Sigmoid colon (tissue), 7 donors: ENCODE data around the gene POU2F3. TPM values are rescaled to one million over a fixed set of nuclear protein-coding genes. Genes with fewer than 3 reads are reported as not detected.

Experiments
- DNase-seq: peaks from one replicate; pipeline ENCODE4 v3.0.0-alpha.2; 2019
- H3K27ac ChIP-seq, 4 donors: fragments of 200-600 bp; sonication (generic); one replicate each; pipeline ENCODE4 v1.5.1; 2016 to 2019; ENCODE audit warnings: mild to moderate bottlenecking in 1 of 4
- H3K27me3 ChIP-seq, 3 donors: fragments of 200-600 bp; sonication (generic); one replicate each; pipeline ENCODE4 v1.5.1; 2019; ENCODE audit warnings: mild to moderate bottlenecking in 1 of 3
- H3K36me3 ChIP-seq, 4 donors: fragments of 200-600 bp; sonication (generic); one replicate each; pipeline ENCODE4 v1.5.1; 2016 to 2019
- H3K4me1 ChIP-seq, 4 donors: fragments of 200-600 bp; sonication (generic); one replicate each; pipeline ENCODE4 v1.5.1; 2017 to 2019
- H3K4me3 ChIP-seq, 4 donors: fragments of 200-600 bp; sonication (generic); one replicate each; pipeline ENCODE4 v1.5.1; 2017 to 2019; ENCODE audit warnings: mild to moderate bottlenecking in 2 of 4, moderate library complexity in 1 of 4
- H3K9me3 ChIP-seq, 4 donors: fragments of 200-600 bp in 3 of 4; sonication (generic) in 3 of 4; one replicate each; pipeline versions ENCODE4 v1.5.1 to v1.6.1; 2013 to 2019
- EP300 ChIP-seq, 4 donors: sonication (generic); formaldehyde crosslinking; IDR thresholded peaks; one replicate each; pipeline ENCODE4 v1.6.1; 2017; ENCODE audit warnings: antibody characterized with exemption in 4 of 4
- POLR2A ChIP-seq, 2 donors: fragments of 450-650 bp; IDR thresholded peaks; one replicate each; pipeline ENCODE4 v1.6.1; 2016; ENCODE audit warnings: antibody characterized with exemption in 2 of 2, mild to moderate bottlenecking in 2 of 2, moderate library complexity in 2 of 2
- POLR2AphosphoS5 ChIP-seq, 4 donors: sonication (generic); formaldehyde crosslinking; IDR thresholded peaks; one replicate each; pipeline ENCODE4 v1.6.1; 2017; ENCODE audit warnings: antibody characterized with exemption in 4 of 4
- WGBS, 2 donors: extraction: QIAGEN DNeasy Blood & Tissue Kit; methylation state at CpG; one replicate each; pipeline ENCODE4 v1.1.7; 2013; 5-methylcytosine and 5-hydroxymethylcytosine counted together
- intact Hi-C: fragments of 100-400 bp; cut with DNase I; formaldehyde crosslinking; loops from one replicate; pipeline ENCODE4 v1.15.1; 2023
- polyA plus RNA-seq, 3 donors: library from polyadenylated mRNA; stranded (reverse); fragments of 200-250 nt; gene quantifications; one replicate each; pipeline ENCODE4 v1.2.3, GENCODE V29; 2013
- total RNA-seq, 4 donors: library from RNA; depleted of rRNA; stranded (reverse); fragments of >200 nt; gene quantifications; one replicate each; pipeline ENCODE4 v1.1.0, GENCODE V29; 2016
- TF ChIP-seq, protein P1 (sequence below), 4 experiments: fragments of 450-650 bp in 3 of 4; fragments of 200-600 bp in 1 of 4; IDR thresholded peaks; one replicate each; pipeline ENCODE4 v1.5.1; 2016 to 2019; ENCODE audit warnings: antibody characterized with exemption in 4 of 4, mild to moderate bottlenecking in 3 of 4, moderate library complexity in 2 of 4
- donor health status: healthy with polysubstance abuse.
- donor health status: Bipolar disorder and iron deficiency.
- donor health status: healthy.

POU2F3 gene
- total and polyA plus RNA-seq, 7 donors: 0.92 to 1.8 (median 1.3) TPM; not detected in 4

DNA sequence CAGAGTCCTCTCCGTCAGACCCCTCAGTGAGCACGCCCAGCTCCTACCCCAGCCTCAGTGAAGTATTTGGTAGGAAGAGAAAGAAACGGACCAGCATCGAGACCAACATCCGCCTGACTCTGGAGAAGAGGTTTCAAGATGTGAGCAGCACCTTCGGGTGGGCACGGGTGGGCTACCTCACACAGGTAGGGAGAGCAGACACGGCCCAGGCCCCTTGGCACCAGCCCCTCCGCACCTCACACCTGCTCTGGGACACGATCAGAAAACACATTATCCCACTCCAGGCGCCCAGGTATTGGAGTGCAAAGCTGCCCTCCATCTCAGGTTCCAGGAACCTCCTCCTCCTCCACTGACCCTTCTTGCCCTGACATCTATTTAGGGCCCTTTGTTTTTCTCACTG, 67.5 kb downstream of the POU2F3 start:
- H3K4me3 ChIP-seq: no peak overlapping the region
- WGBS, 2 donors: 94% methylated on average over 11 of the region's 11 CpGs
- H3K36me3 ChIP-seq: no peaks in the 10 kb centered on the region
- no peaks in the 10 kb centered on the region for H3K27me3 ChIP-seq
- no peak overlapping the region for H3K27ac ChIP-seq
- H3K4me1 ChIP-seq: no peaks in the 10 kb centered on the region
- no peaks in the 10 kb centered on the region for H3K9me3 ChIP-seq
- intact Hi-C loops: no loop called here
- DNase-seq: no peak
- TF ChIP-seq, protein P1, sequence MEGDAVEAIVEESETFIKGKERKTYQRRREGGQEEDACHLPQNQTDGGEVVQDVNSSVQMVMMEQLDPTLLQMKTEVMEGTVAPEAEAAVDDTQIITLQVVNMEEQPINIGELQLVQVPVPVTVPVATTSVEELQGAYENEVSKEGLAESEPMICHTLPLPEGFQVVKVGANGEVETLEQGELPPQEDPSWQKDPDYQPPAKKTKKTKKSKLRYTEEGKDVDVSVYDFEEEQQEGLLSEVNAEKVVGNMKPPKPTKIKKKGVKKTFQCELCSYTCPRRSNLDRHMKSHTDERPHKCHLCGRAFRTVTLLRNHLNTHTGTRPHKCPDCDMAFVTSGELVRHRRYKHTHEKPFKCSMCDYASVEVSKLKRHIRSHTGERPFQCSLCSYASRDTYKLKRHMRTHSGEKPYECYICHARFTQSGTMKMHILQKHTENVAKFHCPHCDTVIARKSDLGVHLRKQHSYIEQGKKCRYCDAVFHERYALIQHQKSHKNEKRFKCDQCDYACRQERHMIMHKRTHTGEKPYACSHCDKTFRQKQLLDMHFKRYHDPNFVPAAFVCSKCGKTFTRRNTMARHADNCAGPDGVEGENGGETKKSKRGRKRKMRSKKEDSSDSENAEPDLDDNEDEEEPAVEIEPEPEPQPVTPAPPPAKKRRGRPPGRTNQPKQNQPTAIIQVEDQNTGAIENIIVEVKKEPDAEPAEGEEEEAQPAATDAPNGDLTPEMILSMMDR (IDR thresholded peaks at IDR 0.05): no peak

- no peak for TF ChIP-seq POLR2AphosphoS5 (IDR thresholded peaks at IDR 0.05)
- no peak for TF ChIP-seq EP300 (IDR thresholded peaks at IDR 0.05)
- TF ChIP-seq, protein P1 (IDR thresholded peaks at IDR 0.05): no peak
- no peak for TF ChIP-seq POLR2A (IDR thresholded peaks at IDR 0.05)
These were observed 68.1 kb downstream of the POU2F3 start for GRCh38 chr11:120308081-120308480.

GRCh38 chr11:120310870-120311269, 70.9 kb downstream of the POU2F3 start:
- H3K9me3 ChIP-seq: no peaks in the 10 kb centered on the region
- TF ChIP-seq POLR2AphosphoS5 (IDR thresholded peaks at IDR 0.05) (no peak), EP300 (IDR thresholded peaks at IDR 0.05) (no peak), POLR2A (IDR thresholded peaks at IDR 0.05) (no peak)
- TF ChIP-seq, protein P1 (IDR thresholded peaks at IDR 0.05): no peak
- intact Hi-C loops: no loop called here
- no peaks in the 10 kb centered on the region for H3K4me1 ChIP-seq
- H3K36me3 ChIP-seq: no peaks in the 10 kb centered on the region
- H3K4me3 ChIP-seq: no peak overlapping the region
- no peaks in the 10 kb centered on the region for H3K27me3 ChIP-seq
- DNase-seq: no peak
- WGBS, 2 donors: 19 to 68% methylated on average over 3 of the region's 3 CpGs
- H3K27ac ChIP-seq: no peak overlapping the region

More at GRCh38 chr11:120308081-120308480, 68.1 kb downstream of the POU2F3 start:
- Histone ChIP-seq H3K9me3 (no peaks in the 10 kb centered on the region), H3K36me3 (no peaks in the 10 kb centered on the region), H3K4me3 (no peak overlapping the region), H3K27me3 (no peaks in the 10 kb centered on the region), H3K4me1 (no peaks in the 10 kb centered on the region), H3K27ac (no peak overlapping the region)
- intact Hi-C loops: no loop called here
- WGBS, 2 donors: 92 to 93% methylated on average over 7 of the region's 7 CpGs
- no peak for DNase-seq

- DNase-seq: no peak
- no peak overlapping the region for H3K4me3 ChIP-seq
- peaks cover 0 to 15% (median 12%) of the 10 kb centered on the region in 4 donors for H3K4me1 ChIP-seq
- TF ChIP-seq, protein P1 (IDR thresholded peaks at IDR 0.05): no peak
- TF ChIP-seq POLR2A (IDR thresholded peaks at IDR 0.05) (no peak), EP300 (IDR thresholded peaks at IDR 0.05) (no peak), POLR2AphosphoS5 (IDR thresholded peaks at IDR 0.05) (no peak)
- intact Hi-C loops: no loop called here
- H3K36me3 ChIP-seq: no peaks in the 10 kb centered on the region
- no peak overlapping the region for H3K27ac ChIP-seq
- WGBS, 2 donors: 89 to 90% methylated on average over 3 of the region's 3 CpGs
- no peaks in the 10 kb centered on the region for H3K27me3 ChIP-seq
- H3K9me3 ChIP-seq: no peaks in the 10 kb centered on the region
These were observed 74.9 kb downstream of the POU2F3 start for GRCh38 chr11:120314861-120315260.
